WI38 (cell line): Measurements from ENCODE around the gene SEC62.
A peak's percentile ranks its signal among the peaks of the same experiment; 100 is the strongest.

Experiments used
- H3K4me3 ChIP-seq: 2 replicates; pipeline ENCODE4 v1.5.1; 2011; ENCODE audit warnings: low read depth, mild to moderate bottlenecking, control low read depth, low read length
- TF ChIP-seq, protein P1 (sequence below): IDR thresholded peaks from 2 replicates; pipeline ENCODE4 v1.5.1; 2012; ENCODE audit warnings: low read depth, mild to moderate bottlenecking, control low read depth, low read length

The SEC62 gene

GRCh38 chr3:169968224-169968885 lies 1.7 kb downstream of the SEC62 start:
- TF ChIP-seq, protein P1, sequence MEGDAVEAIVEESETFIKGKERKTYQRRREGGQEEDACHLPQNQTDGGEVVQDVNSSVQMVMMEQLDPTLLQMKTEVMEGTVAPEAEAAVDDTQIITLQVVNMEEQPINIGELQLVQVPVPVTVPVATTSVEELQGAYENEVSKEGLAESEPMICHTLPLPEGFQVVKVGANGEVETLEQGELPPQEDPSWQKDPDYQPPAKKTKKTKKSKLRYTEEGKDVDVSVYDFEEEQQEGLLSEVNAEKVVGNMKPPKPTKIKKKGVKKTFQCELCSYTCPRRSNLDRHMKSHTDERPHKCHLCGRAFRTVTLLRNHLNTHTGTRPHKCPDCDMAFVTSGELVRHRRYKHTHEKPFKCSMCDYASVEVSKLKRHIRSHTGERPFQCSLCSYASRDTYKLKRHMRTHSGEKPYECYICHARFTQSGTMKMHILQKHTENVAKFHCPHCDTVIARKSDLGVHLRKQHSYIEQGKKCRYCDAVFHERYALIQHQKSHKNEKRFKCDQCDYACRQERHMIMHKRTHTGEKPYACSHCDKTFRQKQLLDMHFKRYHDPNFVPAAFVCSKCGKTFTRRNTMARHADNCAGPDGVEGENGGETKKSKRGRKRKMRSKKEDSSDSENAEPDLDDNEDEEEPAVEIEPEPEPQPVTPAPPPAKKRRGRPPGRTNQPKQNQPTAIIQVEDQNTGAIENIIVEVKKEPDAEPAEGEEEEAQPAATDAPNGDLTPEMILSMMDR: no peak

DNA sequence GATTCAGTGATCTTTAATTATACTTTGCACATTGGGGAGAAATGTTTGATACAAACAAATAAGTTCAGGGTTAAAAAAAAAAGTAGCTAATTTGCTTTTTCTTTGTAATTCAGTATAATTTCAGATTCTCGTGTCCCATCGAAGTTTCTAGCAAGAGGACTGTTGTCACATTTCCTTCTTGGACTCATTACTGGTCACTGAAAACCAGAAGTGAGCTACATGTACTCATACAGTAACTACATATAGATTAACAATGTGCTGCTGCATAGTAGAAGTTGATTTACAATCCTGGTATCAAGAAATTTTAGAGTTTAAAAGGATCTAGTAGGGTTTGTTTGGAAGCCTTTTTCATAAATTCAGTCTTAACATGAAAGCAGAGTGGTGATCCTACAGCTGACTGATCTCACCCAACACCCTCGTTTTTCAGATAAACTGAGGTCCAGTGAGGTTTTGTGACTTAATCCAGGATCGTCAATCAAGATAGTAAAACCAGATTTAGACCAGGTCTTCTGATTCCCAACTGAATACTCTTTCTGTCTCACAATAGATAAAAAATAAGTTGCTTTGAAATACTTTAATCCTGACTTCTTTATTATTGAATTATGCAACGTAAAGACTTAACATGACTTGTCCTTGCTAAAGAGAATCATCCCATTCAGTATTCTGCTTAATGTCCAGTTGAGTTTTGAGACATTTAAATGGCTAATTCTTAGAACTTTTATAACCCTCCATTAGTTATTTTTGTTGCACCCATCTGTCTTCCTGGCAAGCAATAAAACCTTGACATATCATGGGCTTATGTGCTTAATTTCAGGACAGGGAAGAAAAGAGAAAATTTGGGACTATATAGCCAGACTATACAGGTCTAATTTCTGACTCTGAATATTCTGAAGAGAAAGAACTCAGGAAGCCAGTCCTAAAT lies 2.8 kb downstream of the SEC62 start:
- H3K4me3 ChIP-seq: no peak overlapping the region
- TF ChIP-seq, protein P1: no peak

More at GRCh38 chr3:169968224-169968885, 1.7 kb downstream of the SEC62 start:
- peak overlapping the region; percentile 79 for H3K4me3 ChIP-seq

DNA sequence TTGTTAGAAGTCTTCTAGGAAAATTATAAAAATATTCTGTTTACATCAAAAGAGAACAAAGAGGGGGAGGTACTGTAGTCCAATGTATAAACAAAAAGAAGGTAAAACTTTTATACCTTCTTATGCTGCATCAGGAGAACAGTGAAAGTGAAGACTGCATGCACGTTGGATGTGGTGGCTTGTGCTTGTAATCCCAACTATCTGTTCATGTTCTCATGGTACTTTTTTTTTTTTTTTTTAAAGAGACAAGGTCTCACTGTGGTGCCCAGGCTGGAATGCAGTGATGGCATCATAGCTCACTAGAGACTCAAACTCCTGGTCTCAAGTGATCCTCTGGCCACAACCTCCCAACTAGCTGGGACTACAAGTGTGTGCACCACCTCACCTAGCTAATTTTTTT lies 4.2 kb downstream of the SEC62 start:
- TF ChIP-seq, protein P1: no peak
- H3K4me3 ChIP-seq: no peak overlapping the region

- no peak overlapping the region for H3K4me3 ChIP-seq
- TF ChIP-seq, protein P1: no peak
These were observed 4.9 kb downstream of the SEC62 start for GRCh38 chr3:169971522-169971921.

DNA sequence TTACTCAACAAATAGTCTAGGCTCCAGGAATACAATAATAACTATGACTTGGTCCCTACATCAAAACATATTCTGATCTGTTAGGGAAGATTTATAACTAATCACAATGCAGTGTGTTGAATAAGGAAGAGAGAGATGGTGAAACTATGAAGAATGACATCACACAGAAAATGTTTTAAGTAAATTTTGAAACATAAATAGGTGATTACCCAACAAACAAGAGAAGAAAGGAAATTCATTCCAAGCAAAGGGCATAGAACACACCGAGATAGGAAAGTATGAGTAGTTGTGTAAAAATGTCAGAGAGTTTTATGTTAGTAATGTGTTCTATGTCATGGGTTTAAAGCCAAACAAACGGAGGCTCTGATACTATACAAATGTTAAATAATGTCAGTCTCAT lies 13.4 kb downstream of the SEC62 start:
- TF ChIP-seq, protein P1: no peak
- H3K4me3 ChIP-seq: no peak overlapping the region

GRCh38 chr3:169984292-169984691 lies 17.7 kb downstream of the SEC62 start:
- H3K4me3 ChIP-seq: no peak overlapping the region
- TF ChIP-seq, protein P1: no peak

DNA sequence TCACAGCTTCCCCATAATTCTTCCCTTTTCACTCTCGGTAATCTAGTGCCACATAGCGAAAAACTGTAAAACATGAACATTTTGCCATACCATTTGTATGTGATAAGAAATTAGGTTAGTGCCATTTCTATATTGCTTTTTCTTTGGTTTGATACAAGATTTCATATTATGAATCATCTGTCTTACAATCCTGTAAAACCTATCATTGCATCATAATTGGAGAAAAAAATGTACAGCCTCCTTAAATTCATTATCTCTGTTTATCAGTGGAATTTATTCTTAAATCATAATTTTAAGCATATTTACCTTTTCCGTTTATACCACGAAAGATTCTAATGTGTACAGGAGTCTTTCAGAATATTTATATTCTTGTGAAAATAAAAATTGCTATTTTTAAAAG lies 23.8 kb downstream of the SEC62 start:
- TF ChIP-seq, protein P1: no peak
- H3K4me3 ChIP-seq: no peak overlapping the region
